OCI-LY7 (cell line): Measurements from ENCODE around the gene RSRC2. TPM values are rescaled to one million over a fixed set of nuclear protein-coding genes. Genes with fewer than 3 reads are reported as not detected.

Source experiments
- BruUV-seq: library from RNA; stranded (reverse); fragments of 400-500 nt; replicated peaks from 2 replicates; lab custom pipeline; 2021; lab: Mats Ljungman, UMichigan
- CTCF ChIA-PET: fragments of 300-600 bp; sonication (Branson Sonifier 250); formaldehyde crosslinking; loops from one replicate; lab custom pipeline; 2022; ENCODE audit warnings: antibody characterized with exemption; ENCODE audit not compliant: unreplicated experiment; lab: Charles Lee
- POLR2A ChIA-PET: fragments of 300-600 bp; sonication (Branson Sonifier 250); formaldehyde crosslinking; loops from one replicate; lab custom pipeline; 2022; ENCODE audit warnings: antibody characterized with exemption; lab: Charles Lee
- DNase-seq: peaks from one replicate; pipeline ENCODE4 v3.0.0-alpha.2; 2015; ENCODE audit warnings: low spot score
- H2AFZ ChIP-seq: fragments of 200-600 bp; sonication (generic), shearing (Covaris generic); 2 replicates; pipeline ENCODE4 v1.6.1; 2014; ENCODE audit warnings: mild to moderate bottlenecking, antibody characterized with exemption, low read length, moderate library complexity
- H3K27ac ChIP-seq: fragments of 200-600 bp; sonication (generic); 2 replicates; pipeline ENCODE4 v1.5.1; 2014; ENCODE audit warnings: mixed run types, low read depth, mild to moderate bottlenecking, moderate library complexity, low read length, inconsistent platforms; ENCODE audit not compliant: poor library complexity, severe bottlenecking
- H3K36me3 ChIP-seq: fragments of 200-600 bp; sonication (generic); 2 replicates; pipeline ENCODE4 v1.6.1; 2014; ENCODE audit warnings: mild to moderate bottlenecking, antibody characterized with exemption, low read length, moderate library complexity, mixed read lengths; ENCODE audit not compliant: insufficient read depth
- H3K4me1 ChIP-seq: fragments of 200-600 bp; sonication (generic); 2 replicates; pipeline ENCODE4 v1.5.1; 2014; ENCODE audit warnings: mild to moderate bottlenecking, low read length; ENCODE audit not compliant: insufficient read depth, poor library complexity, severe bottlenecking
- H3K4me2 ChIP-seq: fragments of 200-600 bp; sonication (generic); 2 replicates; pipeline ENCODE4 v1.6.1; 2014; ENCODE audit warnings: mild to moderate bottlenecking, low read length
- H3K4me3 ChIP-seq: fragments of 200-600 bp; sonication (generic); 2 replicates; pipeline ENCODE4 v1.5.1; 2014; ENCODE audit warnings: mild to moderate bottlenecking, low read depth, low read length; ENCODE audit not compliant: poor library complexity, severe bottlenecking
- H3K79me2 ChIP-seq: fragments of 200-600 bp; sonication (generic); 2 replicates; pipeline ENCODE4 v1.6.1; 2016; ENCODE audit warnings: low read depth, mild to moderate bottlenecking, low read length, moderate library complexity, mixed read lengths; ENCODE audit not compliant: insufficient read depth
- H3K9me2 ChIP-seq: fragments of 200-600 bp; sonication (generic); 2 replicates; pipeline ENCODE4 v1.6.1; 2016; ENCODE audit warnings: mild to moderate bottlenecking, low read length, mixed read lengths; ENCODE audit not compliant: insufficient read depth
- H3K9me3 ChIP-seq: fragments of 200-600 bp; sonication (generic); 2 replicates; pipeline ENCODE4 v1.6.1; 2014; ENCODE audit warnings: mild to moderate bottlenecking, mixed run types, low read length, mixed read lengths
- H4K20me1 ChIP-seq: fragments of 200-600 bp; sonication (generic); 2 replicates; pipeline ENCODE4 v1.6.1; 2014; ENCODE audit warnings: mild to moderate bottlenecking, antibody characterized with exemption, low read length, moderate library complexity, mixed read lengths; ENCODE audit not compliant: insufficient read depth
- CTCF ChIP-seq: fragments of 200-600 bp; sonication (generic); conservative IDR thresholded peaks from 2 replicates; pipeline ENCODE4 v1.5.1; 2014; ENCODE audit warnings: mild to moderate bottlenecking, antibody characterized with exemption, low read length, moderate library complexity, mixed read lengths
- EZH2phosphoT487 ChIP-seq: fragments of 200-600 bp; sonication (generic); IDR thresholded peaks from 2 replicates; pipeline ENCODE4 v1.6.1; 2018; ENCODE audit warnings: low read depth, borderline replicate concordance, mild to moderate bottlenecking, mixed run types, antibody characterized with exemption, low read length, moderate library complexity, mixed read lengths
- intact Hi-C: fragments of 100-400 bp; cut with micrococcal nuclease; formaldehyde crosslinking; loops from one replicate; pipeline ENCODE4 v1.10.0; 2022; ENCODE audit not compliant: unreplicated experiment
- total RNA-seq, 2 experiments: library from RNA; depleted of rRNA in 1 of 2; stranded (reverse); fragments of >200 nt in 1 of 2; shearing (Covaris generic) in 1 of 2; gene quantifications; 2 replicates each; pipeline ENCODE4 v1.2.3, GENCODE V29; 2014 to 2022

RSRC2 gene
- total RNA-seq, 2 experiments from 2014 or later: 91.7 to 132 TPM

- Histone ChIP-seq H4K20me1 (peaks cover 41% of the 10 kb centered on the region), H3K9me2 (no peaks in the 10 kb centered on the region), H3K4me3 (no peak overlapping the region), H3K79me2 (peaks cover 91% of the 10 kb centered on the region), H3K27ac (no peak overlapping the region), H3K9me3 (no peaks in the 10 kb centered on the region), H2AFZ (no peak overlapping the region), H3K36me3 (peaks cover 99% of the 10 kb centered on the region), H3K4me2 (no peak overlapping the region), H3K4me1 (peaks cover 17% of the 10 kb centered on the region)
- ChIA-PET POLR2A (interaction anchor here (0.6 to 1.0 kb wide), 3 partner anchors 9 to 20 kb away, joined by 3 read pairs; partner anchors contain the start of genes KNTC1, RSRC2 and ZCCHC8), CTCF (no interaction called here)
- no peak for DNase-seq
- intact Hi-C loops: no loop called here
- TF ChIP-seq CTCF (no peak), EZH2phosphoT487 (no peak)
- no TSS peak for BruUV-seq
Measured at GRCh38 chr12:122517877-122518276, 8.9 kb downstream of the RSRC2 start.

DNA sequence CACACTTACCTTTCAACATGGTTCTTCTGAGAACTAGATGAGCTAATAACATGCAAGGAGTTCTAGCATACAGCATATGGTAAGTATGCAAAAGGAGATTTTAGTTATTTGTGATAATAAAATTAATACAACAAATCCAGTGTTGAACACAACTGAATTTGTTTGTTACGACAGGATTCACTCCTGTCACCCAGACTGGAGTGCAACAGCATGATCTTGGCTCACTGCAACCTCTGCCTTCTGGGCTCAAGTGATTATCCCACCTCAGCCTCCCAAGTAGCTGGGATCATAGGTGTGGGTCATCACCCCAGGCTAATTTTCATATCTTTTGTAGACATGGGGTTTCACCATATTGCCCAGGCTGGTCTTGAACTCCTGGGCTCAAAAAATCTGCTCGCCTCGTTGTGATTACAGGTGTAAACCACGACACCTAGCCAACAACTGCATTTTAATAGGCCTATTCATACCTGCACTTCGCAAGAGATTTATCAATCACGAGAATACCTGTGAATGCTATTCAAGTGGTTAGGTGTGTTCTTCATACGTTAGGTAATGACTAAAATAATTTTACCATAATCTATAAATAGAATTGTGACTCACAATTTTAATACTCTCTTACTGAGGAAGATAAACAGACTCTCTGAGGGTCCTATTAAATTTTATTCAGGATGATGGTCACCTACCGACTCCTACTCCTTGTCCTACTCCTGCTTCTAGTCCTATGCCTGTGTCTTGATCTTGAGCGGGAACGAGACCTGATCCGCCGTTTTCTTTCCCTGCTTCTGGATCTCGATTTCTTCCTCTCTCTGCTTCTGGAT lies 10.0 kb downstream of the RSRC2 start:
- peaks cover 39% of the 10 kb centered on the region; the same call in 1 of the 2 replicates for H4K20me1 ChIP-seq
- peaks cover 5% of the 10 kb centered on the region for H3K4me1 ChIP-seq
- H3K79me2 ChIP-seq: peaks cover 91% of the 10 kb centered on the region
- no peak for TF ChIP-seq CTCF
- no peak for TF ChIP-seq EZH2phosphoT487
- H3K9me2 ChIP-seq: no peaks in the 10 kb centered on the region
- POLR2A ChIA-PET: interaction anchor here (1.0 kb wide), 1 partner anchor 16 kb away, joined by 3 read pairs; the partner anchor contains the start of gene ZCCHC8
- H3K36me3 ChIP-seq: peaks cover 99% of the 10 kb centered on the region
- CTCF ChIA-PET: no interaction called here
- no peaks in the 10 kb centered on the region for H3K9me3 ChIP-seq
- intact Hi-C loops: no loop called here
- DNase-seq: no peak
- no peak overlapping the region for H3K4me3 ChIP-seq
- H2AFZ ChIP-seq: no peak overlapping the region
- BruUV-seq: no TSS peak
- no peak overlapping the region for H3K27ac ChIP-seq
- H3K4me2 ChIP-seq: no peak overlapping the region

DNA sequence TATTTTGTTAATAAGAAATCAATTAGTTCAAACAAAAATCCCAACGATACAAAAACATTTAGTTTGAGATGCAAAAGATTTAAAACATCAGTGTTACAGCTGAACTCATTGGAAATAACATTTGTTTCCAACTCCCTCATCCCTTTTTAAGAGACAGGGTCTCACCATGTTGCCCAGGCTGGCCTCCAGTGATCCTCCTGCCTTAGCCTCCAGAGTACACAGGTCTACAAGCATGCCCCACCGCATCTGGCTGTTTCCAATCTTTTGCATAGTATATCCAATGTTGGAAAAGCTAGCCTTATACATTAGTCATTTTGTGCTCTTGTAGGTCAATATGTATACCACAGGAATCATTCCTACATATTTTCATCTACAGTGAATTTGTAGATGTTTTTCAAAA lies 11.5 kb downstream of the RSRC2 start:
- Histone ChIP-seq H3K4me1 (no peaks in the 10 kb centered on the region), H3K36me3 (peaks cover 99% of the 10 kb centered on the region), H3K4me3 (no peak overlapping the region), H3K9me3 (no peaks in the 10 kb centered on the region), H4K20me1 (peaks cover 31% of the 10 kb centered on the region; the same call in 1 of the 2 replicates), H2AFZ (no peak overlapping the region), H3K4me2 (no peak overlapping the region), H3K79me2 (peaks cover 89% of the 10 kb centered on the region), H3K27ac (no peak overlapping the region), H3K9me2 (no peaks in the 10 kb centered on the region)
- intact Hi-C loops: no loop called here
- POLR2A ChIA-PET: no interaction called here
- BruUV-seq: no TSS peak
- TF ChIP-seq EZH2phosphoT487 (no peak), CTCF (no peak)
- CTCF ChIA-PET: no interaction called here
- DNase-seq: no peak
